Measurements from ENCODE around the gene RNF222.

- TF ChIP-seq CTCF (IDR thresholded peaks at IDR 0.05) = no peak
- TF ChIP-seq POLR2A (IDR thresholded peaks at IDR 0.05) = no peak
Observed at GRCh38 chr17:8401107-8401506, 3.5 kb upstream of the RNF222 start.
